GM19372 (cell line): ENCODE data around the gene AHR.

Source experiments
- ATAC-seq: cut with Tn5 transposase; IDR thresholded peaks from one replicate; pipeline ENCODE4 v1.9.1; 2021; ENCODE audit warnings: mild to moderate bottlenecking, low read depth, moderate library complexity; ENCODE audit not compliant: unreplicated experiment

Gene AHR

GRCh38 chr7:17298102-17298839, at the start of gene AHR:
Gene AHR (plus strand): TSS chr7:17298652. CDS start chr7:17299265, 613 bp downstream.
- ATAC-seq, result peak; percentile 58

- no peak for ATAC-seq
Measured at GRCh38 chr7:17253885-17254284, 44.6 kb upstream of the AHR start.

GRCh38 chr7:17255926-17256325, 42.5 kb upstream of the AHR start:
- ATAC-seq, result no peak

GRCh38 chr7:17256375-17256774, 42.1 kb upstream of the AHR start:
- no peak for ATAC-seq

GRCh38 chr7:17266565-17266964, 31.9 kb upstream of the AHR start:
- ATAC-seq, result no peak

GRCh38 chr7:17269341-17270221, 28.9 kb upstream of the AHR start:
- no peak for ATAC-seq

GRCh38 chr7:17274551-17275245, 23.8 kb upstream of the AHR start:
- ATAC-seq, result no peak

- ATAC-seq, result no peak
Measured at GRCh38 chr7:17275749-17276671, 22.4 kb upstream of the AHR start.

- ATAC-seq, result no peak
Measured at GRCh38 chr7:17279061-17279460, 19.4 kb upstream of the AHR start.

GRCh38 chr7:17289074-17289645, 9.3 kb upstream of the AHR start:
- ATAC-seq, result no peak

GRCh38 chr7:17292843-17293242, 5.6 kb upstream of the AHR start:
- ATAC-seq, result no peak

GRCh38 chr7:17293481-17293880, 5.0 kb upstream of the AHR start:
- ATAC-seq, result no peak

- ATAC-seq, result no peak
Measured at GRCh38 chr7:17297243-17297642, 1.2 kb upstream of the AHR start.

- peak; percentile 32 for ATAC-seq
Measured at GRCh38 chr7:17298840-17299482, 509 bp downstream of the AHR start.

GRCh38 chr7:17299483-17299991, 1.1 kb downstream of the AHR start:
- peak; percentile 11 for ATAC-seq

- no peak for ATAC-seq
Measured at GRCh38 chr7:17300012-17300411, 1.6 kb downstream of the AHR start.

- no peak for ATAC-seq
Measured at GRCh38 chr7:17300437-17300836, 2.0 kb downstream of the AHR start.

GRCh38 chr7:17301471-17302456, 3.3 kb downstream of the AHR start:
- no peak for ATAC-seq
